Astrocyte of the cerebellum (primary cell): ENCODE results near the gene TNS3.

ENCODE experiments used
- DNase-seq: peaks from one replicate; pipeline ENCODE4 v3.0.0-alpha.2; 2011; ENCODE audit warnings: low read depth
- H3K4me3 ChIP-seq: 2 replicates; pipeline ENCODE4 v1.5.1; 2011; ENCODE audit warnings: mild to moderate bottlenecking, low read depth, low read length, moderate library complexity
- in situ Hi-C: cut with HindIII; loops from 2 replicates; pipeline ENCODE4 v1.10.0; 2017; ENCODE audit warnings: low sequenced_read_pairs
- TF ChIP-seq, protein P1 (sequence below): IDR thresholded peaks from 2 replicates; pipeline ENCODE4 v1.5.1; 2012; ENCODE audit warnings: low read length, low read depth, moderate library complexity, mild to moderate bottlenecking; ENCODE audit errors: missing control alignments

The TNS3 gene

DNA sequence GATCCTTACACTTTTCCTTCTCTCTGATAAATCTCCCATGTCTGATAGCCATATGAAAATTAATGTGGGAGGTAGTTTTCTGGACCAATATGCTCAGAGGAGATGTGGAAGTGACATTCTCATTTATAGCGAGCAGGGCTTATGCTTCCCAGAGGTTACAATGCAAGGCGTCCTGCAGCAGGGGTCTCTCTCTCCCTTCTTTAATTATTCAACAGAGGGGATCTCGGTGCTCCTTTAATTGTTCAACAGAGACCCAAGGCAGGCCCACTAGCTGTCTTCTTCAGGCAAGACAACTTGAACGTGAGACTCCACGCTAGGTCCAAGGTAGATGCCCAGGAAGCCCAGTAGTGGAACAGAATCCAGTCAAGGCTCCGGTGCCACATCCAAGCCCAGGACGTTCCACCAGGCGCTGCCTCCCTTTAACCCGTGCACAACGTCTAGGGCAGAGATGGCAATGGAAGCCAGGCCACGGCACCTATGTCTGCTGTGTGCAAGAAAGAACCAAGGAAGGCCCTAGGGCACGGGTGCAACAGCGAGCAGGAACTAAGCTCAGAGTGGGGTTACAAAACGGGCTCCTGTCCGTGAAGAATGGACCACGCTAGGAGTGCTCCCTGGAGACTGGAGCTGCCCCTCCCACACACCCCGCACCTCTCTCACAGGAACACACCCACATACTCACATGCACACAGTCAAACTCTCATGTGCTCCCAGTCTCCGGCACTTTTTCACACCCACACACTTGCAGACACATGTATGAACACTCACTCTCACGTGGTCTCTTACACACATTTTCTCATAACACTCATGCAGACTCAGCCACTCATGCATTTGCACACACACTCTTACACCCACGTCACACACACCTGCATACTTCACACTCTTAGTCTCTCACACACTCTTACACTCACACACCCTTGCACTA is 230.4 kb downstream of the TNS3 start:
- no peak for DNase-seq
- in situ Hi-C loops = no loop called here
- TF ChIP-seq, protein P1, sequence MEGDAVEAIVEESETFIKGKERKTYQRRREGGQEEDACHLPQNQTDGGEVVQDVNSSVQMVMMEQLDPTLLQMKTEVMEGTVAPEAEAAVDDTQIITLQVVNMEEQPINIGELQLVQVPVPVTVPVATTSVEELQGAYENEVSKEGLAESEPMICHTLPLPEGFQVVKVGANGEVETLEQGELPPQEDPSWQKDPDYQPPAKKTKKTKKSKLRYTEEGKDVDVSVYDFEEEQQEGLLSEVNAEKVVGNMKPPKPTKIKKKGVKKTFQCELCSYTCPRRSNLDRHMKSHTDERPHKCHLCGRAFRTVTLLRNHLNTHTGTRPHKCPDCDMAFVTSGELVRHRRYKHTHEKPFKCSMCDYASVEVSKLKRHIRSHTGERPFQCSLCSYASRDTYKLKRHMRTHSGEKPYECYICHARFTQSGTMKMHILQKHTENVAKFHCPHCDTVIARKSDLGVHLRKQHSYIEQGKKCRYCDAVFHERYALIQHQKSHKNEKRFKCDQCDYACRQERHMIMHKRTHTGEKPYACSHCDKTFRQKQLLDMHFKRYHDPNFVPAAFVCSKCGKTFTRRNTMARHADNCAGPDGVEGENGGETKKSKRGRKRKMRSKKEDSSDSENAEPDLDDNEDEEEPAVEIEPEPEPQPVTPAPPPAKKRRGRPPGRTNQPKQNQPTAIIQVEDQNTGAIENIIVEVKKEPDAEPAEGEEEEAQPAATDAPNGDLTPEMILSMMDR = no peak
- no peak overlapping the region for H3K4me3 ChIP-seq

DNA sequence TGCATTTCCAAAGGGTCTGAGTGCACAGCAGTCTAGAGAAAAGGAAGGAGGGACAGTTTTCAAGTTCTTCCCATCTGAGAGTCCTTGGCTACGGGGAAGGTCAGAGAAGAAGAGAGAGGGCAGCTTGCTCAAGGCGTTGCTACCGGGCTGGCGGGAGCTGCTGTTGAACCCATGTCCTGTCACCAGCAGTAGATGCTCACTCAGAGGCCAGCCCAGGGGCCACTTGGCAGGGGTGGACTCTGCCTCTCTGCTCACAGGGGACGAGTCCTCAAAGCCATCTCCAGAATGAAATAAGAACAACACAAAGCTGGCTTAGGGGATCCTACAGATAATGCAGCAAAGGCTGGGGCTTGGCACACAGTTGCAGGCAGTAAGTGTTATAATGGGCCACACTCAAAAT is 231.5 kb downstream of the TNS3 start:
- in situ Hi-C loops = no loop called here

DNA sequence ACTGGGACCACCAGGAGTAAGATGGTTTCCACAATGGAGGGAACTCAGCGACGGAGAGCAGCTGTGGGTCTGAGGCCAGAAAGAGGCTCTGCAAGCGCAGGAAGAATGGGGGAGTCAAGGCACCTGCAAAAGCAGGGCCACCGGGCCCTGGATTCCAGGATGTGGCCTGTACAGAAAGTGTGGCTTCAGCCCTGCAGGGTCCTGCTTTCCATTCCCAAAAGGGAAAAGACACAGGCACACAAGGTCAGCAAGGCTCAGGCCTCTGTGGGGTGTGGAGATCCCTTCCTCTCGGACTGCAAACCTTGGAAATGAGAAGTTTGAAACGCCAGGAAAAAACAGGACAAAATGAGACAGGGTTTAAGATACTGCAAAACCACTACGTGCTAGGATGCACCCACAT is 232.5 kb downstream of the TNS3 start:
- no peak for DNase-seq
- H3K4me3 ChIP-seq = no peak overlapping the region
- TF ChIP-seq, protein P1 = no peak
- in situ Hi-C loops = no loop called here

More for the DNA sequence above, 231.5 kb downstream of the TNS3 start:
- DNase-seq = no peak
- no peak overlapping the region for H3K4me3 ChIP-seq
- TF ChIP-seq, protein P1 = no peak

DNA sequence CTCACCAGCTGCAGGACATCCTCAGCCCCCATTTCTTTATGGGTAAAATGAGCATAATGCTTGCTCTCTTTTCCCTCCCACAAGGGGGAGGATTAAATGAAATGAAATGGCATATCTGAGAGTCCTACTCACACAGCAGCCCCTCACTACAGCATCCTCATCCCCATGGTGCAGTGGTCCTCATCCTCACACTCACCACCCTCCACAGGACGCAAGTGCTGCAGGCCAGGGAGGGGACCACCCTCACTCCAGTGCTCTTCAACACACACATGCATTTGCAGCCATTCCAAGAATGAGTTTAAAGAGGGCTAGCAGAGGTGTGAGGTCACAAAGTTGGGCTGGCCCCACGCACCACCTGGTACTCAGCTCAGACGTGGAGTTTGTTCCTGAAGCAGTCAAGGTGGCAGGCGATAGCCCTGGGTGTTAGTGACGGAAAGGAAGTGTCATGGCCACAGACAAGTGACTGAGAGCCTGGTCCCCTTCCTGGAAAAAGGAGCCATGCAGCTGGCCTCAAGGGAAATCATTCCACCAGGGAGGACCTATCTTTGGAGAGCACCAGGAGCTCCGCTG is 234.0 kb downstream of the TNS3 start:
- TF ChIP-seq, protein P1 = no peak
- in situ Hi-C loops = no loop called here
- no peak overlapping the region for H3K4me3 ChIP-seq
- no peak for DNase-seq

DNA sequence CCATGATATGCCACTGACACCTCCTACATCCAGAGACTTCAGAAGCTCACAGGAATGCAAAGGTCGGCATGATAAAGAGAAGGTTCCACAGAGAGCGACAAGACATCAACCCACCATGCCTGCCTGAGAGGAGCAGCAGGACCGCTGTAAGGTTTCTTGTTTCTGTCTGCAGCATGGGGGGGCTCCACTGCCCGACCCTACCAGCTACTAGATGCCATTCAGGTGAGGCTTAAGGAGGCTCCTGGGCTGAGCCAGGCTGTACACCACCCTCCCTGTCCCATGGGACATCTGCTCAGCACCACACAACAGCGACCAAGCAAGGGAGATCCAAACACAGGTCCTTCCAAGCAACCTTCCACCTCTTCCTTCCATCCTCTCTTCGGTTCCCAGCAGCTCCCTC is 234.6 kb downstream of the TNS3 start:
- no peak for DNase-seq
- TF ChIP-seq, protein P1 = no peak
- no peak overlapping the region for H3K4me3 ChIP-seq
- in situ Hi-C loops = no loop called here

DNA sequence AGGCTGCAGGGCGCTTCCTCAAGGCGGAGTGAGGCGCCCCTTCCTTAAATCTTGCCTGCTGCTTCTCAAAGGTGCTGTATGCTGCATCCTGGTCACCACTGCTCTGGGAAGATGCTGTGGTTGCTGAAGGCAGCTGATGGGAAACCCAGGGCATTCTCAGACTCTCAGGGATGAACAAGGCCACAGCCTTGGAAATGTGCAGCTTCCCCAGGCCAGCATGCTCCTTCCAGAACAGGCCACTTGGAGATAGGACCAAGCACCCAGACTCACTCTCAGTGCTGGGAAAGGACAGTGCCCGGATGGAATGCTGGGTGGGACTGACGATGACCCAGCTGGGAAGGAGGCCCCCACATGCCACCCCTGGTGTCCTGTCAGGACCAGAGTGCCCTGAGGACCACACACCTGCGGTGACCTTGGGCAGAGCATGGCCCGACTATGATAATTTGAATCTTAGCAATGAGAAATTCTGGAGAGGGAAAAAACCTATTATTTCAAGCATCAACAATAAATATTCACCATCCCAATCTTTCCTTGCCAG is 235.5 kb downstream of the TNS3 start:
- TF ChIP-seq, protein P1 = no peak
- H3K4me3 ChIP-seq = no peak overlapping the region
- in situ Hi-C loops = no loop called here
- no peak for DNase-seq
